Liver (tissue), 9 donors: Measurements from ENCODE around the gene SMS. TPM values are rescaled to one million over a fixed set of nuclear protein-coding genes. Genes with fewer than 3 reads are reported as not detected.

Source experiments
- DNase-seq: peaks from one replicate; pipeline ENCODE4 v3.0.0-alpha.2; 2017; ENCODE audit warnings: low spot score
- H3K27ac ChIP-seq, 2 donors: one replicate each; pipeline ENCODE4 v1.7.0; 2013; ENCODE audit warnings: inconsistent platforms in 2 of 2, low read length in 2 of 2, control low read depth in 1 of 2, low read depth in 1 of 2, mild to moderate bottlenecking in 1 of 2
- H3K27me3 ChIP-seq, 4 donors: one replicate each; pipeline versions ENCODE4 v1.6.1 to v1.7.0; 2013; ENCODE audit warnings: low read length in 3 of 4, inconsistent platforms in 1 of 4, mild to moderate bottlenecking in 1 of 4, moderate library complexity in 1 of 4; ENCODE audit not compliant: control insufficient read depth in 4 of 4, insufficient read depth in 4 of 4
- H3K36me3 ChIP-seq, 4 donors: one replicate each; pipeline versions ENCODE4 v1.6.1 to v1.7.0; 2013; ENCODE audit warnings: low read length in 3 of 4, mild to moderate bottlenecking in 3 of 4, low read depth in 1 of 4, moderate library complexity in 1 of 4; ENCODE audit not compliant: control insufficient read depth in 4 of 4, insufficient read depth in 3 of 4
- H3K4me1 ChIP-seq, 4 donors: one replicate each; pipeline versions ENCODE4 v1.6.1 to v1.7.0; 2013; ENCODE audit warnings: low read length in 3 of 4, mild to moderate bottlenecking in 3 of 4, moderate library complexity in 1 of 4; ENCODE audit not compliant: control insufficient read depth in 4 of 4, insufficient read depth in 4 of 4
- H3K4me3 ChIP-seq, 3 donors: one replicate each; pipeline versions ENCODE4 v1.6.1 to v1.7.0; 2013; ENCODE audit warnings: low read length in 3 of 3, control low read depth in 1 of 3, low read depth in 1 of 3, mild to moderate bottlenecking in 1 of 3
- H3K9ac ChIP-seq, 2 donors: one replicate each; pipeline ENCODE4 v1.7.0; 2013; ENCODE audit warnings: low read length in 2 of 2, mild to moderate bottlenecking in 2 of 2, moderate library complexity in 2 of 2, control low read depth in 1 of 2, low read depth in 1 of 2
- H3K9me3 ChIP-seq, 4 donors: one replicate each; pipeline versions ENCODE4 v1.6.1 to v1.7.0; 2013; ENCODE audit warnings: low read length in 3 of 4; ENCODE audit not compliant: control insufficient read depth in 4 of 4
- FOXA1 ChIP-seq: IDR thresholded peaks from 2 replicates; pipeline ENCODE4 v1.6.1; 2016; ENCODE audit warnings: antibody characterized with exemption
- FOXA2 ChIP-seq: IDR thresholded peaks from 2 replicates; pipeline ENCODE4 v1.6.1; 2016; ENCODE audit warnings: antibody characterized with exemption
- HNF4A ChIP-seq, 2 donors: conservative IDR thresholded peaks; 2 replicates each; pipeline ENCODE4 v1.6.1; 2016; ENCODE audit warnings: antibody characterized with exemption in 2 of 2, mild to moderate bottlenecking in 2 of 2
- HNF4G ChIP-seq: IDR thresholded peaks from 2 replicates; pipeline ENCODE4 v1.6.1; 2016; ENCODE audit warnings: antibody characterized with exemption
- JUND ChIP-seq, 2 donors: IDR thresholded peaks; 2 replicates each; pipeline ENCODE4 v1.6.1; 2016; ENCODE audit warnings: antibody characterized with exemption in 2 of 2
- NR2F2 ChIP-seq: IDR thresholded peaks from 2 replicates; pipeline ENCODE4 v1.6.1; 2016; ENCODE audit warnings: antibody characterized with exemption
- RAD21 ChIP-seq, 2 donors: IDR thresholded peaks; 2 replicates each; pipeline ENCODE4 v1.6.1; 2016; ENCODE audit warnings: antibody characterized with exemption in 2 of 2, mild to moderate bottlenecking in 2 of 2
- RXRA ChIP-seq, 2 donors: IDR thresholded peaks; 2 replicates each; pipeline ENCODE4 v1.6.1; 2017 to 2018; ENCODE audit warnings: antibody characterized with exemption in 2 of 2, mild to moderate bottlenecking in 1 of 2
- SP1 ChIP-seq: IDR thresholded peaks from 2 replicates; pipeline ENCODE4 v1.6.1; 2018; ENCODE audit warnings: antibody characterized with exemption, mild to moderate bottlenecking
- TAF1 ChIP-seq: conservative IDR thresholded peaks from 2 replicates; pipeline ENCODE4 v1.6.1; 2016; ENCODE audit warnings: antibody characterized with exemption, mild to moderate bottlenecking
- YY1 ChIP-seq: IDR thresholded peaks from 2 replicates; pipeline ENCODE4 v1.6.1; 2016; ENCODE audit warnings: antibody characterized with exemption, mild to moderate bottlenecking
- WGBS: extraction: QIAGEN DNeasy Blood & Tissue Kit; methylation state at CpG from one replicate; pipeline ENCODE4 v1.1.7; 2013; 5-methylcytosine and 5-hydroxymethylcytosine counted together
- polyA plus RNA-seq, 2 donors: library from polyadenylated mRNA; stranded (reverse) in 1 of 2; unstranded in 1 of 2; fragments of 200-250 nt in 1 of 2; fragments of >200 nt in 1 of 2; fragmentation: Nextera tagmentation in 1 of 2; extraction: Ambion mirVana in 1 of 2; gene quantifications; one replicate each; pipeline versions ENCODE4 v1.2.1 to v1.2.3, GENCODE V29; 2013 to 2015
- total RNA-seq, 2 donors: library from RNA; depleted of rRNA; stranded (reverse); fragments of >200 nt; gene quantifications; one replicate each; pipeline ENCODE4 v1.2.3, GENCODE V29; 2014
- TF ChIP-seq, protein P1 (sequence below): IDR thresholded peaks from 2 replicates; pipeline ENCODE4 v1.6.1; 2016; ENCODE audit warnings: antibody characterized with exemption
- TF ChIP-seq, protein P2 (sequence below): IDR thresholded peaks from 2 replicates; pipeline ENCODE4 v1.6.1; 2016; ENCODE audit warnings: antibody characterized with exemption
- TF ChIP-seq, protein P3 (sequence below): fragments of 150-350 bp; IDR thresholded peaks from 2 replicates; pipeline ENCODE4 v1.5.1; 2017; ENCODE audit warnings: improper control_type of control experiment, low read depth, low read length; ENCODE audit not compliant: missing input control
- TF ChIP-seq, protein P4 (sequence below): IDR thresholded peaks from 2 replicates; pipeline ENCODE4 v1.6.1; 2016; ENCODE audit warnings: antibody characterized with exemption, mild to moderate bottlenecking
- TF ChIP-seq, protein P5 (sequence below): IDR thresholded peaks from 2 replicates; pipeline ENCODE4 v1.6.1; 2016; ENCODE audit warnings: antibody characterized with exemption
- donor health status: healthy.
- donor health status: healthy.
- donor health status: healthy.
- donor health status: healthy.
- donor health status: healthy.

Gene SMS
- total and polyA plus RNA-seq, 4 donors: 13.9 to 41.0 (median 17.8) TPM

DNA sequence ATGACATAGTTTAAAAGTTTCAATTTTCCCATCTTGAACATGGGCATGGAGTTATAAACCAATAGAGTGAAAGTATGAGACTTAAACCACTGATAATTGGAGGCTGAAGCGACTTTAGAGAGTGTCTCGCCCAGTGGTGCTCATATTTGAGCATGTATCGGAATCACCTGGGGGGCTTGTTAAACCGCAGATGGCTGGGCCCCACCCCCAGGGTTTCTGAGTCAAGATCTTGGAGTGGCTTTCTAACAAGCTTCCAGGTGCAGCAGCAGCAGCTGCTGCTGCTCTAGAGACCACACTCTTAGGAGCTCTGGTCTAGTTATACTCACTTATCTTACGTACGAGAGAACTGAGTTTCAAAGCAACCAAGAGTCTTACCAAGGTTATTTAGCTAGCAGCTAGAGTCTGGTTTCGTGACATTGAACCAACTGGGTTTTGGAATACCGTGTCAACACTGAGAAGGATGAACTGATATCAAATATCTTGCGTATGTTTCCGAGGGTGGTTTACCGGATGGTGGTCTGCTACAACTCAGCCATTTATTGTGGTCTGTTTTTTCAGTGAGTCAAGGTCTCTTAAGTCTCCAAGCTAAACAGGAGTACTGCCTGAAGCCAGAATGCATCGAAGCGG is 97.5 kb downstream of the SMS start:
- Histone ChIP-seq H3K27ac (no peak overlapping the region), H3K36me3 (no peaks in the 10 kb centered on the region), H3K4me1 (no peaks in the 10 kb centered on the region), H3K4me3 (no peak overlapping the region), H3K9ac (no peak overlapping the region), H3K9me3 (no peaks in the 10 kb centered on the region), H3K27me3 (peaks cover 0 to 2% (median 0%) of the 10 kb centered on the region in 4 donors)
- TF ChIP-seq RAD21 (IDR thresholded peaks at IDR 0.05) (no peak), FOXA1 (no peak), RXRA (IDR thresholded peaks at IDR 0.05) (no peak), JUND (IDR thresholded peaks at IDR 0.05) (no peak), SP1 (no peak)
- WGBS: 93% methylated on average over 13 of the region's 13 CpGs
- no peak for DNase-seq

DNA sequence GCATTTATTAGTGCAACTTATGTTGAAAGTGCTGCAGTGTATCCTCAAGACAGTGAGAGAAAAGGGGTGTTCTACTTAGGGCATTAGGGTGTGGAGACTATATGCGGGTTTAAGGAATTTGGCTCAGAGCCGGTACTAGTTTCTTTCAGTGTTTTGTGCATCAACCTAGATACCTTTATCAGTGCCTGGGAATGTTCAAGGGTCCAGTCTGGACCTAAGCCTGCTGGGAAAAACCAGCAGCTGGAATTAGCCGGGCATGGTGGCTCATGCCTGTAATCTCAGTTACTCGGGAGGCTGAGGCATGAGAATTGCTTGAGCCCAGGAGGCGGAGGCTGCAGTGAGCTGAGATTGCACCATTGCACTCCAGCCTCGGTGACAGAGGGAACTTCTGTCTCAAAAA is 99.0 kb downstream of the SMS start:
- DNase-seq: no peak
- H3K9me3 ChIP-seq: no peaks in the 10 kb centered on the region
- no peaks in the 10 kb centered on the region for H3K36me3 ChIP-seq
- WGBS: 75% methylated on average over 6 of the region's 6 CpGs
- TF ChIP-seq, protein P1, sequence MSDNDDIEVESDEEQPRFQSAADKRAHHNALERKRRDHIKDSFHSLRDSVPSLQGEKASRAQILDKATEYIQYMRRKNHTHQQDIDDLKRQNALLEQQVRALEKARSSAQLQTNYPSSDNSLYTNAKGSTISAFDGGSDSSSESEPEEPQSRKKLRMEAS: no peak
- TF ChIP-seq TAF1: no peak
- no peak for TF ChIP-seq SP1
- TF ChIP-seq RAD21 (IDR thresholded peaks at IDR 0.05): no peak
- TF ChIP-seq, protein P2, sequence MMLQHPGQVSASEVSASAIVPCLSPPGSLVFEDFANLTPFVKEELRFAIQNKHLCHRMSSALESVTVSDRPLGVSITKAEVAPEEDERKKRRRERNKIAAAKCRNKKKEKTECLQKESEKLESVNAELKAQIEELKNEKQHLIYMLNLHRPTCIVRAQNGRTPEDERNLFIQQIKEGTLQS: no peak
- TF ChIP-seq YY1: no peak
- TF ChIP-seq, protein P3, sequence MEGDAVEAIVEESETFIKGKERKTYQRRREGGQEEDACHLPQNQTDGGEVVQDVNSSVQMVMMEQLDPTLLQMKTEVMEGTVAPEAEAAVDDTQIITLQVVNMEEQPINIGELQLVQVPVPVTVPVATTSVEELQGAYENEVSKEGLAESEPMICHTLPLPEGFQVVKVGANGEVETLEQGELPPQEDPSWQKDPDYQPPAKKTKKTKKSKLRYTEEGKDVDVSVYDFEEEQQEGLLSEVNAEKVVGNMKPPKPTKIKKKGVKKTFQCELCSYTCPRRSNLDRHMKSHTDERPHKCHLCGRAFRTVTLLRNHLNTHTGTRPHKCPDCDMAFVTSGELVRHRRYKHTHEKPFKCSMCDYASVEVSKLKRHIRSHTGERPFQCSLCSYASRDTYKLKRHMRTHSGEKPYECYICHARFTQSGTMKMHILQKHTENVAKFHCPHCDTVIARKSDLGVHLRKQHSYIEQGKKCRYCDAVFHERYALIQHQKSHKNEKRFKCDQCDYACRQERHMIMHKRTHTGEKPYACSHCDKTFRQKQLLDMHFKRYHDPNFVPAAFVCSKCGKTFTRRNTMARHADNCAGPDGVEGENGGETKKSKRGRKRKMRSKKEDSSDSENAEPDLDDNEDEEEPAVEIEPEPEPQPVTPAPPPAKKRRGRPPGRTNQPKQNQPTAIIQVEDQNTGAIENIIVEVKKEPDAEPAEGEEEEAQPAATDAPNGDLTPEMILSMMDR: no peak
- TF ChIP-seq FOXA1: no peak
- TF ChIP-seq, protein P4, sequence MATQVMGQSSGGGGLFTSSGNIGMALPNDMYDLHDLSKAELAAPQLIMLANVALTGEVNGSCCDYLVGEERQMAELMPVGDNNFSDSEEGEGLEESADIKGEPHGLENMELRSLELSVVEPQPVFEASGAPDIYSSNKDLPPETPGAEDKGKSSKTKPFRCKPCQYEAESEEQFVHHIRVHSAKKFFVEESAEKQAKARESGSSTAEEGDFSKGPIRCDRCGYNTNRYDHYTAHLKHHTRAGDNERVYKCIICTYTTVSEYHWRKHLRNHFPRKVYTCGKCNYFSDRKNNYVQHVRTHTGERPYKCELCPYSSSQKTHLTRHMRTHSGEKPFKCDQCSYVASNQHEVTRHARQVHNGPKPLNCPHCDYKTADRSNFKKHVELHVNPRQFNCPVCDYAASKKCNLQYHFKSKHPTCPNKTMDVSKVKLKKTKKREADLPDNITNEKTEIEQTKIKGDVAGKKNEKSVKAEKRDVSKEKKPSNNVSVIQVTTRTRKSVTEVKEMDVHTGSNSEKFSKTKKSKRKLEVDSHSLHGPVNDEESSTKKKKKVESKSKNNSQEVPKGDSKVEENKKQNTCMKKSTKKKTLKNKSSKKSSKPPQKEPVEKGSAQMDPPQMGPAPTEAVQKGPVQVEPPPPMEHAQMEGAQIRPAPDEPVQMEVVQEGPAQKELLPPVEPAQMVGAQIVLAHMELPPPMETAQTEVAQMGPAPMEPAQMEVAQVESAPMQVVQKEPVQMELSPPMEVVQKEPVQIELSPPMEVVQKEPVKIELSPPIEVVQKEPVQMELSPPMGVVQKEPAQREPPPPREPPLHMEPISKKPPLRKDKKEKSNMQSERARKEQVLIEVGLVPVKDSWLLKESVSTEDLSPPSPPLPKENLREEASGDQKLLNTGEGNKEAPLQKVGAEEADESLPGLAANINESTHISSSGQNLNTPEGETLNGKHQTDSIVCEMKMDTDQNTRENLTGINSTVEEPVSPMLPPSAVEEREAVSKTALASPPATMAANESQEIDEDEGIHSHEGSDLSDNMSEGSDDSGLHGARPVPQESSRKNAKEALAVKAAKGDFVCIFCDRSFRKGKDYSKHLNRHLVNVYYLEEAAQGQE: no peak
- no peak for TF ChIP-seq HNF4G
- TF ChIP-seq JUND (IDR thresholded peaks at IDR 0.05): no peak
- no peak for TF ChIP-seq NR2F2
- no peak for TF ChIP-seq HNF4A (conservative IDR thresholded peaks at IDR 0.05)
- TF ChIP-seq, protein P5, sequence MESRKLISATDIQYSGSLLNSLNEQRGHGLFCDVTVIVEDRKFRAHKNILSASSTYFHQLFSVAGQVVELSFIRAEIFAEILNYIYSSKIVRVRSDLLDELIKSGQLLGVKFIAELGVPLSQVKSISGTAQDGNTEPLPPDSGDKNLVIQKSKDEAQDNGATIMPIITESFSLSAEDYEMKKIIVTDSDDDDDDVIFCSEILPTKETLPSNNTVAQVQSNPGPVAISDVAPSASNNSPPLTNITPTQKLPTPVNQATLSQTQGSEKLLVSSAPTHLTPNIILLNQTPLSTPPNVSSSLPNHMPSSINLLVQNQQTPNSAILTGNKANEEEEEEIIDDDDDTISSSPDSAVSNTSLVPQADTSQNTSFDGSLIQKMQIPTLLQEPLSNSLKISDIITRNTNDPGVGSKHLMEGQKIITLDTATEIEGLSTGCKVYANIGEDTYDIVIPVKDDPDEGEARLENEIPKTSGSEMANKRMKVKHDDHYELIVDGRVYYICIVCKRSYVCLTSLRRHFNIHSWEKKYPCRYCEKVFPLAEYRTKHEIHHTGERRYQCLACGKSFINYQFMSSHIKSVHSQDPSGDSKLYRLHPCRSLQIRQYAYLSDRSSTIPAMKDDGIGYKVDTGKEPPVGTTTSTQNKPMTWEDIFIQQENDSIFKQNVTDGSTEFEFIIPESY: no peak
- TF ChIP-seq FOXA2: no peak
- H3K4me1 ChIP-seq: no peaks in the 10 kb centered on the region
- H3K4me3 ChIP-seq: no peak overlapping the region
- H3K27me3 ChIP-seq: peaks cover 0 to 2% (median 0%) of the 10 kb centered on the region in 4 donors
- H3K9ac ChIP-seq: no peak overlapping the region
- no peak overlapping the region for H3K27ac ChIP-seq
